Choroid plexus epithelial cell (primary cell): Measurements from ENCODE around the gene ALPL.

Experiments used
- DNase-seq: peaks from one replicate; pipeline ENCODE4 v3.0.0-alpha.2; 2010; ENCODE audit warnings: low read depth
- H3K4me3 ChIP-seq: 2 replicates; pipeline ENCODE4 v1.5.1; 2011; ENCODE audit warnings: low read depth, mild to moderate bottlenecking, control low read depth, low read length, moderate library complexity
- CTCF ChIP-seq: conservative IDR thresholded peaks from 2 replicates; pipeline ENCODE4 v1.5.1; 2011; ENCODE audit warnings: low read depth, mild to moderate bottlenecking, control low read depth, inconsistent platforms, low read length, moderate library complexity

Gene ALPL

GRCh38 chr1:21489146-21489545, 20.1 kb upstream of the ALPL start:
- no peak for DNase-seq
- no peak for TF ChIP-seq CTCF

DNA sequence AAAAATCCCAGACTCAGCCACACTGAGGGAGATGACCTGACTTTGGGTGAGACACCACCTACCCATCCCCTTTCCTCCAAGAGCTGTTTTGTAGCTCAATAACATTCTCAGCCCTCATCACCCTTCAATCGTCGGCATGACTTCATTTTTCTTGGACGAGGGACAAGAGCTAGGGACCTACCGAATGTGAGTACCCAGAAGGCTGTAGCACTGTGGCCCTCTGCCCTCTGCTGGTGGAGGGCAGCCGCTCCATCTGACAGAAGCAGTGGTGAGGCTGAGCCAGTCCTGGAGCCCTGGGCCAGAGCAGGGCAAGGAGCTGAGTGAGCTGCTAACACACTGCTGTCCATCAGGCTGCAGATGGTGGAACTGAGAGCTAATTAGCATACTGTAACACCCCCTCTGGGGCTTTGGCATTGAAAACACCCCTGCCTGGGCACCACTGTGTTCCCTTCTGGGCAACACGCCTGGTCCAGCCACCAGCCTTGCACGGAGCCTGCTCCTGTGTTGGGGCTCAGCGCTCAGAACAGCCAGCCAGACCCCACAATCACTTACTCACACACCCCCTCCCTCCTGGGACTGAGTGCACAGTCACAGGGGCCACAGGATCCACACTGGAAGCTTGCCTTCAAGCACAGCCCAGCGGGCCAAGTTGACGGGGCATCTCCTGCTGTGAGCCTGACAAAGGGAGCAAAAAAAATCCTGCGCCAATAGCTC, 18.3 kb upstream of the ALPL start:
- peak; percentile 89 for DNase-seq
- H3K4me3 ChIP-seq: no peak overlapping the region
- TF ChIP-seq CTCF: peak; percentile 80

More at GRCh38 chr1:21489146-21489545, 20.1 kb upstream of the ALPL start:
- no peak overlapping the region for H3K4me3 ChIP-seq

GRCh38 chr1:21491488-21492355, 17.5 kb upstream of the ALPL start:
- DNase-seq: peak; percentile 44
- no peak for TF ChIP-seq CTCF

DNA sequence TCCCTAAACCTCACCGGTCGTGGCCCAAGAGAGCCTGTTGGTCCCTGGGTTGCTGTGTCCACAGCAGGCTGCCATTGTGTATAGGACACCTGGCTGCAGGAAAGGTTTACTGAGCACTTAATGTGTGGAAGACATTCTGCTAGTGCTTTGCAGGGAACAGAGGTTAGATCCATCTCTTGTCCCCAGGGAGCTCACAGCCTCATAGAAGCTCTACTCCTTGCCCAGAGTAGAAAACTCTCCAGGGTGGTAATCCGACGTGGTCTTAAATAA, 16.9 kb upstream of the ALPL start:
- no peak for TF ChIP-seq CTCF
- DNase-seq: no peak
- no peak overlapping the region for H3K4me3 ChIP-seq

More at GRCh38 chr1:21491488-21492355, 17.5 kb upstream of the ALPL start:
- no peak overlapping the region for H3K4me3 ChIP-seq

DNA sequence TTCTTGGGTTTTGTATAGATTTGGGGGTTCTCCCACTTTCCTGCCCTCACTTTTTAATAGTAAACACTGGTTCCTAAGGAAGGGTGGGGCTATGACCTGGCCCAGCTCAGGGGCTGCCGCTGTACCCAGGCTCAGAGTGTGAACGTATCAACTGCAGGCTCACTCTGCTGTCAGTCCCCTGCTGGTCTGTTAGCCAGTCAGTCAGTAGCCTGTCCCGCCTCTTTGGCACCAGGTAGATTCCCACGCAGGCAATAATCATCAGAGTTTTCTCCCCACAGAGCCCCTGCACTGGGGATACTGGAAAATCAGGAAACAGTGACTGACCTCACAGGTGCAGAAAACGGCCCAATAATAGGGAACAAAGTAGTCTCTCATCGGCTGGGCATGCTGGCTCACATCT, 15.0 kb upstream of the ALPL start:
- no peak for TF ChIP-seq CTCF
- H3K4me3 ChIP-seq: no peak overlapping the region
- DNase-seq: no peak

DNA sequence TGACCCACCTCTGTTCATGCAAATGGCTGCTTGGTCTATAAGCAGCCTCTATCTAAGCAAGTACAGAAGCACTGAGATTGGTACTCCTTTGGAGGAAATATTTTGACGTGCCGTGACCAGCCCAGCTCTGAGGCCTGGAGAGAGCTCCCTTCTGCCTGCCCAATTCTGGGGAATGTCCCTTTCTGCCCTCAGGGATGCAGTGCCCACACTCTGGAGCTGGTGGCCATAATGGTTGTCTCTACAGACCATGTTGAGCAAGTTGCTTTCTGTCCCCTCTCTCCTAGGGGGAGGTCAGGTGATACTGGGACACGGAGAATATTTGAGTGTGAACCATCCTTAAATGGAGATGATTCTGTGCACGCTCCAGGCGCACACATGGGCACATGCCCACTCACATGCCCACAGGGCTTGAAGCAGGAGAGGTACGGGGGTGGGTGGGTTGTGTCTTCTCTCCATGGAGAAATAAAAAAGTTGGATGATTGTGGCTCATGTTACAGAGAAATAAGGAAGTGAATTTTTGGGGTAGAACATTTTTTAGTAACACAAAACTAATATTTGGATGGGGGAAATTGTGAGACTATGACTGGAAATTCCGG, 13.9 kb upstream of the ALPL start:
- H3K4me3 ChIP-seq: no peak overlapping the region

More for the DNA sequence above, 13.9 kb upstream of the ALPL start:
- no peak for TF ChIP-seq CTCF
- DNase-seq: no peak
